Raji (cell line): Measurements from ENCODE around the gene TBC1D22A.

ENCODE experiments used
- POLR2A ChIP-seq: IDR thresholded peaks from 2 replicates; pipeline ENCODE4 v1.6.1; 2011; ENCODE audit warnings: low read depth, low read length, control low read depth; ENCODE audit not compliant: insufficient read depth

TBC1D22A gene

GRCh38 chr22:47018010-47018910 is 255.8 kb downstream of the TBC1D22A start:
- TF ChIP-seq POLR2A: no peak

- TF ChIP-seq POLR2A: no peak
Observed at GRCh38 chr22:47019012-47019790, 256.8 kb downstream of the TBC1D22A start.

GRCh38 chr22:47020166-47020565 is 257.7 kb downstream of the TBC1D22A start:
- no peak for TF ChIP-seq POLR2A

- TF ChIP-seq POLR2A: no peak
Observed at GRCh38 chr22:47021371-47022074, 259.1 kb downstream of the TBC1D22A start.

GRCh38 chr22:47022075-47022473 is 259.6 kb downstream of the TBC1D22A start:
- no peak for TF ChIP-seq POLR2A

GRCh38 chr22:47022475-47022874 is 260.0 kb downstream of the TBC1D22A start:
- no peak for TF ChIP-seq POLR2A

GRCh38 chr22:47023871-47024270 is 261.4 kb downstream of the TBC1D22A start:
- TF ChIP-seq POLR2A: no peak

- TF ChIP-seq POLR2A: no peak
Observed at GRCh38 chr22:47027766-47028165, 265.3 kb downstream of the TBC1D22A start.

- no peak for TF ChIP-seq POLR2A
Observed at GRCh38 chr22:47029244-47030074, 267.0 kb downstream of the TBC1D22A start.

GRCh38 chr22:47030143-47030661 is 267.8 kb downstream of the TBC1D22A start:
- TF ChIP-seq POLR2A: no peak

GRCh38 chr22:47030881-47031627 is 268.6 kb downstream of the TBC1D22A start:
- no peak for TF ChIP-seq POLR2A

- no peak for TF ChIP-seq POLR2A
Observed at GRCh38 chr22:47031628-47031915, 269.1 kb downstream of the TBC1D22A start.

- TF ChIP-seq POLR2A: no peak
Observed at GRCh38 chr22:47032091-47032943, 269.9 kb downstream of the TBC1D22A start.

GRCh38 chr22:47032956-47033647 is 270.7 kb downstream of the TBC1D22A start:
- TF ChIP-seq POLR2A: no peak
